Measurements from ENCODE around the gene TRIM41. TPM values are rescaled to one million over a fixed set of nuclear protein-coding genes. Genes with fewer than 3 reads are reported as not detected.
A peak's percentile ranks its signal among the peaks of the same experiment; 100 is the strongest.

The TRIM41 gene
- total RNA-seq, 1 experiment from 2014 or later = 28.7 TPM

GRCh38 chr5:181188700-181189362 is 34.2 kb upstream of the TRIM41 start:
- ChIA-PET CTCF (interaction anchor here (1.6 kb wide), 1 partner anchor 15 kb away, joined by 3 read pairs; no protein-coding TSS in a partner anchor), POLR2A (no interaction called here)
- Histone ChIP-seq H3K9me3 (no peaks in the 10 kb centered on the region), H3K27me3 (replicated peaks; ENCODE audit: control insufficient read depth, insufficient read depth, low read length) (no peaks in the 10 kb centered on the region), H3K36me3 (ENCODE audit: control insufficient read depth, insufficient read depth, low read length) (no peaks in the 10 kb centered on the region), H3K4me3 (ENCODE audit: low read depth, low read length) (peak overlapping the region; percentile 78), H3K4me1 (peaks cover 8% of the 10 kb centered on the region)
- Mint-ChIP-seq H3K36me3 (ENCODE audit: insufficient read depth, unreplicated experiment) (peaks cover 71% of the 10 kb centered on the region), H3K9me3 (ENCODE audit: unreplicated experiment) (no peaks in the 10 kb centered on the region), H3K4me1 (ENCODE audit: low read depth, unreplicated experiment) (peaks cover 25% of the 10 kb centered on the region), H3K27ac (ENCODE audit: unreplicated experiment) (peak overlapping the region; percentile 99), H3K27me3 (ENCODE audit: insufficient read depth, unreplicated experiment) (peaks cover 10% of the 10 kb centered on the region), H3K4me3 (ENCODE audit: unreplicated experiment) (peak overlapping the region; percentile 91)
- intact Hi-C loops (cut with micrococcal nuclease; ENCODE audit: unreplicated experiment) = loop anchor here (5.0 to 10.0 kb wide), 2 partner anchors 73 to 374 kb away; partner anchors contain the start of gene TRIM52
- peak; percentile 81 to 83 for DNase-seq
- TF ChIP-seq CTCF (IDR thresholded peaks at IDR 0.05; ENCODE audit: insufficient read depth in 1 of 2, low read depth in 1 of 2, low read length in 1 of 2, severe bottlenecking in 1 of 2, unreplicated experiment in 1 of 2) = no peak
- no TSS peak for BruUV-seq (replicated peaks)

DNA sequence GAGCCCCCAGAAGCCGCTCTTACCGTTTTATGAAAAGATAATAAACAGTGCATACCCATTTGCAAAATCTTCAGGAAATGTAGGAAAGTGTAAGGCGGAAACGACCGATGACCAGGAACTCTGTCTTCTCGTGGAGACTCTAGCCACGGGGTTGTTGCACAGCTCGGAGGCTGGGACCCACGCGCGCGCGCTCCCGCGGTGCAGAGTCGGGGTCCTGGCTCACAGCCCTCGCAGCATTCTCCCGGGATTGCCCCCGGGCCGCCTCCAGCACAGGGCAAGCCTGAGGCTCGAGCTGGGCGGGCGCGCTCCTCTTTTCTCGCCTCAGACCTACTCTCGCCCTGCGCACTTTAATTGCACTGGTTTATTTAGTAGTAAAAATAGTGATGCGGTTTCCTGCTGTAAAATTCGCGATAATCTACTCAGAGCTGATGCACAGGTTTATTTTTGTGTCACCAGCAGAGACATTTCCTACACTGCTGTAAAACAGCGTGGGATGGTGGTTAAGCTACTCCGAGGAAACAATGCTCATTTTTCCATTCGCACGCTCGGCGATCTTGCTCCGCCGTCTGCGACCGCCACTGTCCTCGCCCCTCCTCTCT is 33.6 kb upstream of the TRIM41 start:
- Mint-ChIP-seq H3K27ac (ENCODE audit: unreplicated experiment) (peak overlapping the region; percentile 99), H3K27me3 (ENCODE audit: insufficient read depth, unreplicated experiment) (peaks cover 10% of the 10 kb centered on the region), H3K4me1 (ENCODE audit: low read depth, unreplicated experiment) (peaks cover 25% of the 10 kb centered on the region), H3K36me3 (ENCODE audit: insufficient read depth, unreplicated experiment) (peaks cover 65% of the 10 kb centered on the region), H3K9me3 (ENCODE audit: unreplicated experiment) (no peaks in the 10 kb centered on the region), H3K4me3 (ENCODE audit: unreplicated experiment) (peak overlapping the region; percentile 91)
- no peaks in the 10 kb centered on the region for H3K36me3 ChIP-seq (ENCODE audit: control insufficient read depth, insufficient read depth, low read length)
- intact Hi-C loops (cut with micrococcal nuclease; ENCODE audit: unreplicated experiment) = loop anchor here (5.0 to 10.0 kb wide), 2 partner anchors 73 to 375 kb away; partner anchors contain the start of gene TRIM52
- no TSS peak for BruUV-seq (replicated peaks)
- no peaks in the 10 kb centered on the region for H3K9me3 ChIP-seq
- DNase-seq = no peak
- H3K4me1 ChIP-seq = peaks cover 8% of the 10 kb centered on the region
- H3K27me3 ChIP-seq (replicated peaks; ENCODE audit: control insufficient read depth, insufficient read depth, low read length) = no peaks in the 10 kb centered on the region
- no peak for TF ChIP-seq CTCF (IDR thresholded peaks at IDR 0.05; ENCODE audit: insufficient read depth in 1 of 2, low read depth in 1 of 2, low read length in 1 of 2, severe bottlenecking in 1 of 2, unreplicated experiment in 1 of 2)
- ChIA-PET POLR2A (interaction anchor here (0.5 kb wide), 1 partner anchor 18 kb away, joined by 5 read pairs; no protein-coding TSS in a partner anchor), CTCF (no interaction called here)
- H3K4me3 ChIP-seq (ENCODE audit: low read depth, low read length) = peak overlapping the region; percentile 78

GRCh38 chr5:181189962-181190710 is 32.9 kb upstream of the TRIM41 start:
- intact Hi-C loops (cut with micrococcal nuclease; ENCODE audit: unreplicated experiment) = loop anchor here (5.0 to 10.0 kb wide), 2 partner anchors 72 to 375 kb away; partner anchors contain the start of gene TRIM52
- H3K4me3 ChIP-seq (ENCODE audit: low read depth, low read length) = peak overlapping the region; percentile 78
- Mint-ChIP-seq H3K4me3 (ENCODE audit: unreplicated experiment) (peak overlapping the region; percentile 91), H3K27me3 (ENCODE audit: insufficient read depth, unreplicated experiment) (peaks cover 10% of the 10 kb centered on the region), H3K36me3 (ENCODE audit: insufficient read depth, unreplicated experiment) (peaks cover 64% of the 10 kb centered on the region), H3K27ac (ENCODE audit: unreplicated experiment) (peak overlapping the region; percentile 50), H3K4me1 (ENCODE audit: low read depth, unreplicated experiment) (peaks cover 25% of the 10 kb centered on the region), H3K9me3 (ENCODE audit: unreplicated experiment) (no peaks in the 10 kb centered on the region)
- H3K9me3 ChIP-seq = no peaks in the 10 kb centered on the region
- POLR2A ChIA-PET = interaction anchor here (0.5 kb wide), 1 partner anchor 17 kb away, joined by 5 read pairs; no protein-coding TSS in a partner anchor
- peaks cover 8% of the 10 kb centered on the region for H3K4me1 ChIP-seq
- H3K36me3 ChIP-seq (ENCODE audit: control insufficient read depth, insufficient read depth, low read length) = no peaks in the 10 kb centered on the region
- CTCF ChIA-PET = no interaction called here
- no TSS peak for BruUV-seq (replicated peaks)
- H3K27me3 ChIP-seq (replicated peaks; ENCODE audit: control insufficient read depth, insufficient read depth, low read length) = no peaks in the 10 kb centered on the region
- peak in 1 of 2 experiments; percentile 40 for DNase-seq
- TF ChIP-seq CTCF (IDR thresholded peaks at IDR 0.05; ENCODE audit: insufficient read depth in 1 of 2, low read depth in 1 of 2, low read length in 1 of 2, severe bottlenecking in 1 of 2, unreplicated experiment in 1 of 2) = no peak
